ENCODE measurements around the gene P2RX6. TPM values are rescaled to one million over a fixed set of nuclear protein-coding genes. Genes with fewer than 3 reads are reported as not detected.

The P2RX6 gene
- total and polyA plus RNA-seq, 9 of the 15 experiments (the other 6 are each of a cell fraction or from before 2014, with no cell fraction given), result 0.01 to 3.9 (median 1.5) TPM; not detected in 1

- TF ChIP-seq REST (IDR thresholded peaks at IDR 0.05; ENCODE audit: borderline replicate concordance), result no peak
- TF ChIP-seq REST (CRISPR knock-in tag; IDR thresholded peaks at IDR 0.05; ENCODE audit: low read depth), result peak; percentile 11; the same call in 1 of the 2 replicates
- no peak for TF ChIP-seq ZNF384 (IDR thresholded peaks at IDR 0.05; ENCODE audit: low read depth, low read length)
- TF ChIP-seq VEZF1 (CRISPR knock-in tag; IDR thresholded peaks at IDR 0.05), result no peak
- TF ChIP-seq CC2D1A (IDR thresholded peaks at IDR 0.05), result no peak
- no peak for TF ChIP-seq ASH1L (IDR thresholded peaks at IDR 0.05; ENCODE audit: borderline replicate concordance, low read depth, partially characterized antibody)
- 0 out of 2 replicates have a peak, but pooled peaks have one; percentile 36 for TF ChIP-seq CHCHD3 (CRISPR knock-in tag; IDR thresholded peaks at IDR 0.05)
- TF ChIP-seq CEBPB (tag; IDR thresholded peaks at IDR 0.05), result no peak
- TF ChIP-seq, protein P1, sequence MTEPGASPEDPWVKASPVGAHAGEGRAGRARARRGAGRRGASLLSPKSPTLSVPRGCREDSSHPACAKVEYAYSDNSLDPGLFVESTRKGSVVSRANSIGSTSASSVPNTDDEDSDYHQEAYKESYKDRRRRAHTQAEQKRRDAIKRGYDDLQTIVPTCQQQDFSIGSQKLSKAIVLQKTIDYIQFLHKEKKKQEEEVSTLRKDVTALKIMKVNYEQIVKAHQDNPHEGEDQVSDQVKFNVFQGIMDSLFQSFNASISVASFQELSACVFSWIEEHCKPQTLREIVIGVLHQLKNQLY (CRISPR knock-in tag; conservative IDR thresholded peaks at IDR 0.05), result 0 out of 4 replicates have a peak, but pooled peaks of 1 of the 2 experiments have one; percentile 4
- no peak for TF ChIP-seq CBX5 (IDR thresholded peaks at IDR 0.05; ENCODE audit: borderline replicate concordance, low read depth)
- TF ChIP-seq ZNF76 (CRISPR knock-in tag; IDR thresholded peaks at IDR 0.05; ENCODE audit: borderline replicate concordance), result no peak
- TF ChIP-seq NR2C2 (CRISPR knock-in tag; IDR thresholded peaks at IDR 0.05), result no peak
- TF ChIP-seq NR2C2 (tag; IDR thresholded peaks at IDR 0.05), result no peak
- no peak for TF ChIP-seq FOXJ2 (tag; IDR thresholded peaks at IDR 0.05)
- 0 out of 2 replicates have a peak, but pooled peaks have one; percentile 18 for TF ChIP-seq POLR2AphosphoS2 (IDR thresholded peaks at IDR 0.05; ENCODE audit: low read length)
- no peak for TF ChIP-seq HMGXB4 (CRISPR knock-in tag; IDR thresholded peaks at IDR 0.05)
These were observed 20.1 kb upstream of the P2RX6 start (continued) for GRCh38 chr22:20994902-20995241.

Measured in K562 (cell line).